ENCODE measurements around the gene ZNF500.

- TF ChIP-seq, protein P1, sequence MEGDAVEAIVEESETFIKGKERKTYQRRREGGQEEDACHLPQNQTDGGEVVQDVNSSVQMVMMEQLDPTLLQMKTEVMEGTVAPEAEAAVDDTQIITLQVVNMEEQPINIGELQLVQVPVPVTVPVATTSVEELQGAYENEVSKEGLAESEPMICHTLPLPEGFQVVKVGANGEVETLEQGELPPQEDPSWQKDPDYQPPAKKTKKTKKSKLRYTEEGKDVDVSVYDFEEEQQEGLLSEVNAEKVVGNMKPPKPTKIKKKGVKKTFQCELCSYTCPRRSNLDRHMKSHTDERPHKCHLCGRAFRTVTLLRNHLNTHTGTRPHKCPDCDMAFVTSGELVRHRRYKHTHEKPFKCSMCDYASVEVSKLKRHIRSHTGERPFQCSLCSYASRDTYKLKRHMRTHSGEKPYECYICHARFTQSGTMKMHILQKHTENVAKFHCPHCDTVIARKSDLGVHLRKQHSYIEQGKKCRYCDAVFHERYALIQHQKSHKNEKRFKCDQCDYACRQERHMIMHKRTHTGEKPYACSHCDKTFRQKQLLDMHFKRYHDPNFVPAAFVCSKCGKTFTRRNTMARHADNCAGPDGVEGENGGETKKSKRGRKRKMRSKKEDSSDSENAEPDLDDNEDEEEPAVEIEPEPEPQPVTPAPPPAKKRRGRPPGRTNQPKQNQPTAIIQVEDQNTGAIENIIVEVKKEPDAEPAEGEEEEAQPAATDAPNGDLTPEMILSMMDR (IDR thresholded peaks at IDR 0.05), result no peak
- no peak for TF ChIP-seq POLR2AphosphoS5 (IDR thresholded peaks at IDR 0.05; ENCODE audit: low read depth, low read length)
- TF ChIP-seq, protein P2, sequence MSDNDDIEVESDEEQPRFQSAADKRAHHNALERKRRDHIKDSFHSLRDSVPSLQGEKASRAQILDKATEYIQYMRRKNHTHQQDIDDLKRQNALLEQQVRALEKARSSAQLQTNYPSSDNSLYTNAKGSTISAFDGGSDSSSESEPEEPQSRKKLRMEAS (IDR thresholded peaks at IDR 0.05; ENCODE audit: low read depth), result no peak
- TF ChIP-seq NFIC (IDR thresholded peaks at IDR 0.05; ENCODE audit: borderline replicate concordance), result no peak
- TF ChIP-seq, protein P3, sequence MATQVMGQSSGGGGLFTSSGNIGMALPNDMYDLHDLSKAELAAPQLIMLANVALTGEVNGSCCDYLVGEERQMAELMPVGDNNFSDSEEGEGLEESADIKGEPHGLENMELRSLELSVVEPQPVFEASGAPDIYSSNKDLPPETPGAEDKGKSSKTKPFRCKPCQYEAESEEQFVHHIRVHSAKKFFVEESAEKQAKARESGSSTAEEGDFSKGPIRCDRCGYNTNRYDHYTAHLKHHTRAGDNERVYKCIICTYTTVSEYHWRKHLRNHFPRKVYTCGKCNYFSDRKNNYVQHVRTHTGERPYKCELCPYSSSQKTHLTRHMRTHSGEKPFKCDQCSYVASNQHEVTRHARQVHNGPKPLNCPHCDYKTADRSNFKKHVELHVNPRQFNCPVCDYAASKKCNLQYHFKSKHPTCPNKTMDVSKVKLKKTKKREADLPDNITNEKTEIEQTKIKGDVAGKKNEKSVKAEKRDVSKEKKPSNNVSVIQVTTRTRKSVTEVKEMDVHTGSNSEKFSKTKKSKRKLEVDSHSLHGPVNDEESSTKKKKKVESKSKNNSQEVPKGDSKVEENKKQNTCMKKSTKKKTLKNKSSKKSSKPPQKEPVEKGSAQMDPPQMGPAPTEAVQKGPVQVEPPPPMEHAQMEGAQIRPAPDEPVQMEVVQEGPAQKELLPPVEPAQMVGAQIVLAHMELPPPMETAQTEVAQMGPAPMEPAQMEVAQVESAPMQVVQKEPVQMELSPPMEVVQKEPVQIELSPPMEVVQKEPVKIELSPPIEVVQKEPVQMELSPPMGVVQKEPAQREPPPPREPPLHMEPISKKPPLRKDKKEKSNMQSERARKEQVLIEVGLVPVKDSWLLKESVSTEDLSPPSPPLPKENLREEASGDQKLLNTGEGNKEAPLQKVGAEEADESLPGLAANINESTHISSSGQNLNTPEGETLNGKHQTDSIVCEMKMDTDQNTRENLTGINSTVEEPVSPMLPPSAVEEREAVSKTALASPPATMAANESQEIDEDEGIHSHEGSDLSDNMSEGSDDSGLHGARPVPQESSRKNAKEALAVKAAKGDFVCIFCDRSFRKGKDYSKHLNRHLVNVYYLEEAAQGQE (IDR thresholded peaks at IDR 0.05; ENCODE audit: low read depth, low read length), result no peak
- TF ChIP-seq RFX5 (IDR thresholded peaks at IDR 0.05; ENCODE audit: low read length), result no peak
Measured at GRCh38 chr16:4778050-4778392, 11.1 kb upstream of the ZNF500 start.

Data from SK-N-SH (cell line).